KMS-11 (cell line): ENCODE data around the gene CAMK2G.

Experiments
- H2AFZ ChIP-seq: fragments of 200-600 bp; sonication (generic); 2 replicates; pipeline ENCODE4 v1.6.1; 2016; ENCODE audit warnings: antibody characterized with exemption, mixed run types, low read depth
- H3K27ac ChIP-seq: fragments of 200-600 bp; sonication (generic); 2 replicates; pipeline ENCODE4 v1.6.1; 2016; ENCODE audit warnings: mild to moderate bottlenecking, mixed run types
- H3K27me3 ChIP-seq: fragments of 200-600 bp; sonication (generic); 2 replicates; pipeline ENCODE4 v1.6.1; 2017; ENCODE audit warnings: mild to moderate bottlenecking, low read depth, mixed run types, moderate library complexity; ENCODE audit not compliant: insufficient read depth
- H3K36me3 ChIP-seq: fragments of 200-600 bp; sonication (generic); 2 replicates; pipeline ENCODE4 v1.6.1; 2017; ENCODE audit warnings: mild to moderate bottlenecking, mixed run types; ENCODE audit not compliant: insufficient read depth
- H3K4me1 ChIP-seq: fragments of 200-600 bp; sonication (generic); 2 replicates; pipeline ENCODE4 v1.6.1; 2016; ENCODE audit warnings: mild to moderate bottlenecking, low read depth, mixed run types; ENCODE audit not compliant: poor library complexity, severe bottlenecking
- H3K4me2 ChIP-seq: fragments of 200-600 bp; sonication (generic); 2 replicates; pipeline ENCODE4 v1.7.0; 2016; ENCODE audit warnings: mild to moderate bottlenecking, mixed run types
- H3K4me3 ChIP-seq: fragments of 200-600 bp; sonication (generic); IDR thresholded peaks from 2 replicates; pipeline ENCODE4 v1.6.1; 2017; ENCODE audit warnings: low read depth, low read length, mixed read lengths; ENCODE audit not compliant: insufficient read depth
- H3K79me2 ChIP-seq: fragments of 200-600 bp; sonication (generic); 2 replicates; pipeline ENCODE4 v1.6.1; 2016; ENCODE audit warnings: low read depth, mixed run types; ENCODE audit not compliant: insufficient read depth
- H3K9ac ChIP-seq: fragments of 200-600 bp; sonication (generic); 2 replicates; pipeline ENCODE4 v1.6.1; 2016; ENCODE audit warnings: mild to moderate bottlenecking, mixed run types
- H4K20me1 ChIP-seq: fragments of 200-600 bp; sonication (generic); 2 replicates; pipeline ENCODE4 v1.6.1; 2016; ENCODE audit warnings: mild to moderate bottlenecking, mixed run types; ENCODE audit not compliant: insufficient read depth
- CTCF ChIP-seq: fragments of 200-600 bp; sonication (generic); conservative IDR thresholded peaks from 2 replicates; pipeline ENCODE4 v1.6.1; 2017; ENCODE audit warnings: low read depth, mild to moderate bottlenecking, antibody characterized with exemption, low read length, moderate library complexity, mixed read lengths

The CAMK2G gene

GRCh38 chr10:73872190-73872710, 2.1 kb downstream of the CAMK2G start:
- 0 out of 2 replicates have a peak, but pooled peaks cover 5% of the 10 kb centered on the region for H4K20me1 ChIP-seq
- no peak overlapping the region for H3K4me3 ChIP-seq
- H3K27me3 ChIP-seq, result no peaks in the 10 kb centered on the region
- H2AFZ ChIP-seq, result no peak overlapping the region
- H3K36me3 ChIP-seq, result peaks cover 4% of the 10 kb centered on the region; the same call in 1 of the 2 replicates
- H3K9ac ChIP-seq, result no peak overlapping the region; the same call in 1 of the 2 replicates
- H3K4me1 ChIP-seq, result peaks cover 41% of the 10 kb centered on the region
- H3K79me2 ChIP-seq, result peaks cover 62% of the 10 kb centered on the region
- H3K27ac ChIP-seq, result no peak overlapping the region
- peak overlapping the region; percentile 72; the same call in 1 of the 2 replicates for H3K4me2 ChIP-seq
- TF ChIP-seq CTCF, result no peak

- no peak overlapping the region for H3K4me3 ChIP-seq
- no peak overlapping the region for H2AFZ ChIP-seq
- no peaks in the 10 kb centered on the region for H3K27me3 ChIP-seq
- peaks cover 69% of the 10 kb centered on the region for H3K79me2 ChIP-seq
- no peak for TF ChIP-seq CTCF
- peaks cover 48% of the 10 kb centered on the region for H3K4me1 ChIP-seq
- H3K9ac ChIP-seq, result no peak overlapping the region
- peaks cover 4% of the 10 kb centered on the region; the same call in 1 of the 2 replicates for H3K36me3 ChIP-seq
- 0 out of 2 replicates have a peak, but pooled peaks cover 5% of the 10 kb centered on the region for H4K20me1 ChIP-seq
- H3K4me2 ChIP-seq, result peak overlapping the region; percentile 72; the same call in 1 of the 2 replicates
- no peak overlapping the region for H3K27ac ChIP-seq
Measured at GRCh38 chr10:73871295-73872189, 2.8 kb downstream of the CAMK2G start.

- no peak overlapping the region for H3K4me2 ChIP-seq
- peaks cover 4% of the 10 kb centered on the region; the same call in 1 of the 2 replicates for H3K36me3 ChIP-seq
- no peak overlapping the region for H3K27ac ChIP-seq
- H3K27me3 ChIP-seq, result no peaks in the 10 kb centered on the region
- TF ChIP-seq CTCF, result no peak
- H4K20me1 ChIP-seq, result 0 out of 2 replicates have a peak, but pooled peaks cover 5% of the 10 kb centered on the region
- no peak overlapping the region for H3K4me3 ChIP-seq
- no peak overlapping the region for H3K9ac ChIP-seq
- H2AFZ ChIP-seq, result no peak overlapping the region
- peaks cover 97% of the 10 kb centered on the region for H3K79me2 ChIP-seq
- peaks cover 69% of the 10 kb centered on the region for H3K4me1 ChIP-seq
Measured at GRCh38 chr10:73868655-73869195, 5.6 kb downstream of the CAMK2G start.

- H4K20me1 ChIP-seq, result 0 out of 2 replicates have a peak, but pooled peaks cover 5% of the 10 kb centered on the region
- no peak overlapping the region for H2AFZ ChIP-seq
- H3K9ac ChIP-seq, result no peak overlapping the region
- no peak overlapping the region for H3K4me2 ChIP-seq
- H3K27me3 ChIP-seq, result no peaks in the 10 kb centered on the region
- H3K36me3 ChIP-seq, result peaks cover 4% of the 10 kb centered on the region; the same call in 1 of the 2 replicates
- H3K79me2 ChIP-seq, result peaks cover 99% of the 10 kb centered on the region
- no peak for TF ChIP-seq CTCF
- H3K4me1 ChIP-seq, result peaks cover 75% of the 10 kb centered on the region
- H3K27ac ChIP-seq, result no peak overlapping the region
- no peak overlapping the region for H3K4me3 ChIP-seq
Measured at GRCh38 chr10:73867871-73868631, 6.3 kb downstream of the CAMK2G start.
